Coronary artery (tissue), 2 donors: ENCODE measurements around the gene POLD3.

Experiments
- DNase-seq: peaks from one replicate; pipeline ENCODE4 v3.0.0-alpha.2; 2017; ENCODE audit warnings: low spot score
- H3K27ac ChIP-seq, 2 donors: fragments of 200-600 bp; sonication (generic); one replicate each; pipeline ENCODE4 v1.5.1; 2016 to 2019
- H3K4me3 ChIP-seq: fragments of 200-600 bp; sonication (generic); 2 replicates; pipeline ENCODE4 v1.5.1; 2016; ENCODE audit warnings: mild to moderate bottlenecking, moderate library complexity
- TF ChIP-seq, protein P1 (sequence below): fragments of 200-600 bp; sonication (generic); IDR thresholded peaks from one replicate; pipeline ENCODE4 v1.5.1; 2019; ENCODE audit warnings: antibody characterized with exemption

The POLD3 gene

GRCh38 chr11:74687237-74688023 is 95.0 kb downstream of the POLD3 start:
- no peak for DNase-seq
- Histone ChIP-seq H3K27ac (peak overlapping the region; percentile 36 to 64), H3K4me3 (no peak overlapping the region)
- TF ChIP-seq, protein P1, sequence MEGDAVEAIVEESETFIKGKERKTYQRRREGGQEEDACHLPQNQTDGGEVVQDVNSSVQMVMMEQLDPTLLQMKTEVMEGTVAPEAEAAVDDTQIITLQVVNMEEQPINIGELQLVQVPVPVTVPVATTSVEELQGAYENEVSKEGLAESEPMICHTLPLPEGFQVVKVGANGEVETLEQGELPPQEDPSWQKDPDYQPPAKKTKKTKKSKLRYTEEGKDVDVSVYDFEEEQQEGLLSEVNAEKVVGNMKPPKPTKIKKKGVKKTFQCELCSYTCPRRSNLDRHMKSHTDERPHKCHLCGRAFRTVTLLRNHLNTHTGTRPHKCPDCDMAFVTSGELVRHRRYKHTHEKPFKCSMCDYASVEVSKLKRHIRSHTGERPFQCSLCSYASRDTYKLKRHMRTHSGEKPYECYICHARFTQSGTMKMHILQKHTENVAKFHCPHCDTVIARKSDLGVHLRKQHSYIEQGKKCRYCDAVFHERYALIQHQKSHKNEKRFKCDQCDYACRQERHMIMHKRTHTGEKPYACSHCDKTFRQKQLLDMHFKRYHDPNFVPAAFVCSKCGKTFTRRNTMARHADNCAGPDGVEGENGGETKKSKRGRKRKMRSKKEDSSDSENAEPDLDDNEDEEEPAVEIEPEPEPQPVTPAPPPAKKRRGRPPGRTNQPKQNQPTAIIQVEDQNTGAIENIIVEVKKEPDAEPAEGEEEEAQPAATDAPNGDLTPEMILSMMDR, result no peak

DNA sequence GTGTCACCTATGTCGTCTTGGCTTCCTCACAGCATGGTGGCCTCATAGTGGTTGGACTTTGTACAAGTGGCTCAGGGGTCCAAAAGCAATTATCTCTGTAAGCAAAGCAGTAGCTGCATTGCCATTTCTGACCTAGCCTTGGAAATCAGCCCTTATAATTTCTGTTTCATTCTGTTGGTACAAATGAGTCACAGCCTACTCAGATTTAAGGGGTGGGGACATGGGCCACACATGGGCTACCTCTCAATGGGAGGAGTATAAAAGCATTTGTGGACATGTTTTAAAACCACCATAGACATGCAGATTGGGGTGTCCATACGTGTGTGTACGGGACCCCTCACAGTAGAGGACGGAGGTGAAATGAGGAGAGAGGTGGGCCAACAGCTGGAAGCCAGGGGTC is 97.3 kb downstream of the POLD3 start:
- Histone ChIP-seq H3K4me3 (no peak overlapping the region), H3K27ac (no peak overlapping the region)
- TF ChIP-seq, protein P1, result no peak
- DNase-seq, result no peak

GRCh38 chr11:74691755-74692154 is 99.4 kb downstream of the POLD3 start:
- no peak for DNase-seq
- Histone ChIP-seq H3K27ac (no peak overlapping the region), H3K4me3 (no peak overlapping the region)
- TF ChIP-seq, protein P1, result no peak
